Ectodermal cell (in vitro differentiated cells): ENCODE measurements around the gene HOXB3.

ENCODE experiments used
- H3K27ac ChIP-seq: 2 replicates; pipeline ENCODE4 v1.7.0; 2013; ENCODE audit warnings: mild to moderate bottlenecking, low read depth, low read length; ENCODE audit not compliant: insufficient read depth, poor library complexity, severe bottlenecking
- H3K27me3 ChIP-seq: 2 replicates; pipeline ENCODE4 v1.7.0; 2013; ENCODE audit warnings: mild to moderate bottlenecking, low read length; ENCODE audit not compliant: insufficient read depth, control insufficient read depth, poor library complexity, severe bottlenecking
- H3K36me3 ChIP-seq: one replicate; pipeline ENCODE4 v1.7.0; 2013; ENCODE audit warnings: low read length; ENCODE audit not compliant: control insufficient read depth, insufficient read depth
- H3K4me1 ChIP-seq: one replicate; pipeline ENCODE4 v1.7.0; 2013; ENCODE audit warnings: low read length; ENCODE audit not compliant: control insufficient read depth, insufficient read depth
- H3K4me3 ChIP-seq: 2 replicates; pipeline ENCODE4 v1.7.0; 2013; ENCODE audit warnings: low read depth, low read length, control low read depth; ENCODE audit not compliant: insufficient read depth
- H3K9me3 ChIP-seq: 2 replicates; pipeline ENCODE4 v1.7.0; 2013; ENCODE audit warnings: mild to moderate bottlenecking, low read length, moderate library complexity; ENCODE audit not compliant: control insufficient read depth
- WGBS, 2 experiments: methylation state at CpG; one replicate each; pipeline ENCODE4 v1.1.7; 2013; ENCODE audit warnings: missing lambda C conversion rate in 2 of 2; 5-methylcytosine and 5-hydroxymethylcytosine counted together

Gene HOXB3

GRCh38 chr17:48574505-48575065, 15.5 kb downstream of the HOXB3 start:
- Histone ChIP-seq H3K36me3 (no peaks in the 10 kb centered on the region), H3K27ac (no peak overlapping the region), H3K4me1 (peaks cover 5% of the 10 kb centered on the region), H3K9me3 (no peaks in the 10 kb centered on the region), H3K27me3 (peaks cover 100% of the 10 kb centered on the region), H3K4me3 (no peak overlapping the region)
- 17 to 19% methylated on average over 8 of the region's 8 CpGs for WGBS, 2 experiments

DNA sequence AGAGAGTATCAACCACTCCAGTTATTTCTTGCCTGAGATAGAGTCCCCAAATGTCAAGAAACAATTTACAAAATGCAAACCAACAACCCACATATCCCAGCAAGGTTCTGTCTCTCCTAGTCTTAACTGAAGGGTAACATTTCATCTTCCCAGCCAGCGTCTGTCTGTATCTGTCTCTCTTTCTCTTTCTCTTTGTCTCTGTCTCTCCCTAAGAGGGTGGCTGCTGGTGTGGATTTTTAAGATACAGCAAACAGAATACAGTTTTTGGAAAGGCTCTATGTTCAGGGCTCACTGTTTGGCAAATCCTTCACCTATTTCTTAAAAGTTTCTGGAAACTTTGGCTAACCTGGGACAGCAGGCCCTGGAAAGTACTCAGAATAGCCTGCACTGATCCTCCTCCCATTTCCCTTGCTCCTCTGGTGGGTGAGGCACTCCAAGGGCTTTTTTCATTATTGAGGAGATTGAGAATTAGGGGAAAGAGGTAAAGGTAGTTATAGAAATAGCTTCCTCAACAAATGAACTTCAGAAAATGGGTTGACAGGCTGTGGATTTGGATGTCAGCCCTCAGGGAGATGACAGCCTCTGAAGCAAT, 18.1 kb downstream of the HOXB3 start:
- Histone ChIP-seq H3K9me3 (no peaks in the 10 kb centered on the region), H3K4me1 (peaks cover 5% of the 10 kb centered on the region), H3K27ac (no peak overlapping the region), H3K4me3 (no peak overlapping the region), H3K36me3 (no peaks in the 10 kb centered on the region), H3K27me3 (peaks cover 100% of the 10 kb centered on the region)
- WGBS, 2 experiments: 0 to 6% methylated on average over 1 of the region's 1 CpG

GRCh38 chr17:48571024-48571818, 18.8 kb downstream of the HOXB3 start:
- WGBS, 2 experiments: 2% methylated on average over 26 of the region's 26 CpGs
- Histone ChIP-seq H3K9me3 (no peaks in the 10 kb centered on the region), H3K4me1 (peaks cover 5% of the 10 kb centered on the region), H3K36me3 (no peaks in the 10 kb centered on the region), H3K27ac (no peak overlapping the region), H3K4me3 (no peak overlapping the region), H3K27me3 (peaks cover 100% of the 10 kb centered on the region)

DNA sequence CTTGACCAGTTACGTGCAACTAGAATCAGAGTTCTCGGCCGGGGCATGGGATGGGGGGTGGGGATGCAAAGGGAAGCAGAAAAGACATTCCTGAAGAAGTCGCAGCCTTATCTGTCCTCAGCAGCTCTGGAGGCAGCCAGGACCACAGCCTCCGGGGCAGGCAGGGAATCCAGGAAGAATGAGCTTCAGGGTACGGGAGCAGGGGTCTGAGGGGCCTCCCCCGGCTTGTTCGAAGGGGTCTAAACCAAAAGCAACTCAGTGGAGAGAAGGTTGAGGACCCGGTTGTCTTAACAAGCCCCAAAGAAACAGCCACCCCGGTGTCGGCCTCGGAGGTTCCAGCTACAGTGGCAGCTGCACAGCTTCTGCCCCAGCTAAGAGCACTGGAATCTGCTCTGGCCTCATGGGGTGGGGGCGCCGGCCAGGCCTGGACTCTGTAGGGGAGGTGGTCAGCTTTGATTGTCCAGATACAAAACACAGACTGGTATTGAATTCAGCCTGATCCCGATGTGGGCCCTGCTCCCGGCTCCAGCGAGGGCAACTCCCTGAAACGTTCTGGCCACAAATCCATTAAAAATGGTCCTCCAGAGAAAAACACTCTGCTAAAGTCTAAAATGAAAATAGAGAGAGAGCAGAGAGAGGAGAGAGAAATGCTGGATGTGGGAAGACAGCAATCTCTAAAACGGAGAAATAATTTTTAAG, 19.6 kb downstream of the HOXB3 start:
- Histone ChIP-seq H3K4me1 (peaks cover 5% of the 10 kb centered on the region), H3K36me3 (no peaks in the 10 kb centered on the region), H3K4me3 (no peak overlapping the region), H3K27ac (no peak overlapping the region), H3K9me3 (no peaks in the 10 kb centered on the region), H3K27me3 (peaks cover 100% of the 10 kb centered on the region)
- WGBS, 2 experiments: 2 to 3% methylated on average over 19 of the region's 19 CpGs

DNA sequence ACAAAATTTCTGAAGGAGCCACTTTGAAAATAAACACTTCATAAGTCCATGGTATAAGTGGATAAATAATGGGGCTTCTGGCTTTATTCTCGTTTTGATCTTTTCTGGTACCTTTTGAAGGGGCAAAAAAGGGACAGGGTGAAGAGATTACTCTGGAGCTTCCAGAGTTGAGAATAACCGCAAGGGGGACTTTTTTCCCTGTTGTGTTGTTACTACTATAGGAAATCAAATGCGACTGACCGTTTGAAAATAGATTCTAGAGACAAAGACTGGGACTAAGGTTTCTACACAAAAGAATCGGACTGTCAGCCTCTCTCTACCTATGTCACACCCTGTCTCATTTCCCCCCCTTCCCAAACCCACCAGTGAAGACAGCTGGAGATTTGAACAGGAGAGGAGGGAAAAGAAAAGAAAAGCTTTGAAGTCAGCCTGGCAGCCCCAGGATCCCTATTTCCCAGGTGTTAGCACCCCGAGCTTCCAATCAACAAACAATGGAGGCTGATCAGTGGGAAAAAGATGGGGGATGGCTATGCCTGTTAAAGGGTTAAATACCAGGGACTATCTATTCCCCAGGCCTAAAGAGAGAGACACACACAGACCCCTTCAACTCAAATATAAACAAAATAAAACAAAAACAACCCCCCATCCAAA, 20.2 kb downstream of the HOXB3 start:
- peaks cover 100% of the 10 kb centered on the region for H3K27me3 ChIP-seq
- WGBS, 2 experiments: 4 to 6% methylated on average over 6 of the region's 6 CpGs
- H3K9me3 ChIP-seq: no peaks in the 10 kb centered on the region
- H3K4me3 ChIP-seq: no peak overlapping the region
- no peaks in the 10 kb centered on the region for H3K36me3 ChIP-seq
- peaks cover 5% of the 10 kb centered on the region for H3K4me1 ChIP-seq
- no peak overlapping the region for H3K27ac ChIP-seq

GRCh38 chr17:48569240-48569582, 20.8 kb downstream of the HOXB3 start:
- peaks cover 9% of the 10 kb centered on the region for H3K4me1 ChIP-seq
- 1 to 5% methylated on average over 1 to 3 of the region's 3 CpGs for WGBS, 2 experiments

GRCh38 chr17:48568499-48569239, 21.4 kb downstream of the HOXB3 start:
- Histone ChIP-seq H3K27ac (no peak overlapping the region), H3K27me3 (peaks cover 100% of the 10 kb centered on the region), H3K4me3 (no peak overlapping the region), H3K36me3 (no peaks in the 10 kb centered on the region), H3K4me1 (peaks cover 10% of the 10 kb centered on the region), H3K9me3 (no peaks in the 10 kb centered on the region)
- 4% methylated on average over 24 to 32 of the region's 33 CpGs for WGBS, 2 experiments

More at GRCh38 chr17:48569240-48569582, 20.8 kb downstream of the HOXB3 start:
- no peak overlapping the region for H3K4me3 ChIP-seq
- H3K36me3 ChIP-seq: no peaks in the 10 kb centered on the region
- H3K27me3 ChIP-seq: peaks cover 100% of the 10 kb centered on the region
- no peak overlapping the region for H3K27ac ChIP-seq
- H3K9me3 ChIP-seq: no peaks in the 10 kb centered on the region

- no peaks in the 10 kb centered on the region for H3K9me3 ChIP-seq
- no peaks in the 10 kb centered on the region for H3K36me3 ChIP-seq
- H3K27ac ChIP-seq: no peak overlapping the region
- H3K27me3 ChIP-seq: peaks cover 100% of the 10 kb centered on the region
- H3K4me3 ChIP-seq: no peak overlapping the region
- H3K4me1 ChIP-seq: peaks cover 10% of the 10 kb centered on the region
- 3 to 4% methylated on average over 2 of the region's 2 CpGs for WGBS, 2 experiments
These were observed 22.2 kb downstream of the HOXB3 start for GRCh38 chr17:48567646-48568354.

DNA sequence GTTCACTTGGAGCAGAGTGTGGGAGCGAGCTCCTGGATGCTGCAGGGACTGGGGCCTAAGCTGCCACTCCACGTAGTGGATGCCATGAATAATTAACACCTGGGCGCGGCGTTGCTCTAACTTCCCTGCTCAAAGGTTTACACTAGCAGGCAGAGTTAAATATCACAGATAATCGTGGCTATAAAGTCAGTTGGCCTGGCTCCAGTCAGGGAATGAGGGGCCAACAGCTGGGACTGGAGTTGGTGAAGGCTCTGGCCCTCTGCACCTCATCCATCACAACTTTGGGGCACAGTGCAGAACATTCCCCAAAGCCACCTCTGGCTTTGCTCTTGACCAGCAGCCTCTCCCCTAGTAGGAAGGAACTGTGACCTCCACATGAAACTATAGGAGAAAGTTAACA, 22.8 kb downstream of the HOXB3 start:
- Histone ChIP-seq H3K27me3 (peaks cover 100% of the 10 kb centered on the region), H3K27ac (no peak overlapping the region), H3K4me1 (peaks cover 10% of the 10 kb centered on the region), H3K36me3 (no peaks in the 10 kb centered on the region), H3K9me3 (no peaks in the 10 kb centered on the region), H3K4me3 (no peak overlapping the region)
- WGBS, 2 experiments: 15% methylated on average over 6 of the region's 6 CpGs
